Effector CD4-positive, alpha-beta T cell (primary cell): ENCODE data around the gene CACNA1H.
"Not testable (repeated sequence)": the region's sequence is repeated elsewhere in the genome, so short reads cannot be mapped to it uniquely, and the experiment has no call there.

Source experiments
- DNase-seq: peaks from one replicate; pipeline ENCODE4 v3.0.0-alpha.2; 2020

CACNA1H gene

GRCh38 chr16:1194665-1195392 is 41.9 kb downstream of the CACNA1H start:
- no peak for DNase-seq

- DNase-seq, result no peak
Observed at GRCh38 chr16:1195393-1195666, 42.4 kb downstream of the CACNA1H start.

GRCh38 chr16:1196494-1196893 is 43.6 kb downstream of the CACNA1H start:
- DNase-seq, result no peak

- DNase-seq, result no peak
Observed at GRCh38 chr16:1197237-1197866, 44.4 kb downstream of the CACNA1H start.

GRCh38 chr16:1198194-1198593 is 45.3 kb downstream of the CACNA1H start:
- no peak for DNase-seq

- DNase-seq, result not testable (repeated sequence)
Observed at GRCh38 chr16:1198671-1199346, 45.9 kb downstream of the CACNA1H start.

- DNase-seq, result no peak
Observed at GRCh38 chr16:1199347-1200013, 46.6 kb downstream of the CACNA1H start.

GRCh38 chr16:1200014-1200627 is 47.2 kb downstream of the CACNA1H start:
- no peak for DNase-seq

- no peak for DNase-seq
Observed at GRCh38 chr16:1201444-1201843, 48.5 kb downstream of the CACNA1H start.

- no peak for DNase-seq
Observed at GRCh38 chr16:1202274-1202673, 49.4 kb downstream of the CACNA1H start.

- DNase-seq, result no peak
Observed at GRCh38 chr16:1204933-1205332, 52.0 kb downstream of the CACNA1H start.

- no peak for DNase-seq
Observed at GRCh38 chr16:1206326-1206725, 53.4 kb downstream of the CACNA1H start.

GRCh38 chr16:1206786-1207185 is 53.9 kb downstream of the CACNA1H start:
- no peak for DNase-seq

GRCh38 chr16:1208239-1208830 is 55.4 kb downstream of the CACNA1H start:
- no peak for DNase-seq

GRCh38 chr16:1209081-1209480 is 56.2 kb downstream of the CACNA1H start:
- DNase-seq, result no peak

GRCh38 chr16:1210461-1210860 is 57.6 kb downstream of the CACNA1H start:
- no peak for DNase-seq

GRCh38 chr16:1211451-1212268 is 58.8 kb downstream of the CACNA1H start:
- no peak for DNase-seq

- DNase-seq, result no peak
Observed at GRCh38 chr16:1212616-1213194, 59.8 kb downstream of the CACNA1H start.

GRCh38 chr16:1213231-1213630 is 60.3 kb downstream of the CACNA1H start:
- no peak for DNase-seq

GRCh38 chr16:1213796-1214372 is 61.0 kb downstream of the CACNA1H start:
- no peak for DNase-seq

- no peak for DNase-seq
Observed at GRCh38 chr16:1214719-1215118, 61.8 kb downstream of the CACNA1H start.
